Activated CD8-positive, alpha-beta memory T cell treated with anti-CD3 and anti-CD28 coated beads, Interleukin-2, amount 50 U/mL, for 24 hours (primary cell): Measurements from ENCODE around the gene FRS2.
A peak's percentile ranks its signal among the peaks of the same experiment; 100 is the strongest.
"Not testable (repeated sequence)": the region's sequence is repeated elsewhere in the genome, so short reads cannot be mapped to it uniquely, and the experiment has no call there.

Experiments used
- DNase-seq: peaks from one replicate; pipeline ENCODE4 v3.0.0-alpha.2; 2020; ENCODE audit errors: extremely low read depth

FRS2 gene

GRCh38 chr12:69470189-69471075 lies at the start of gene FRS2:
TSS of gene FRS2 (plus strand) at chr12:69470388. CDS start at chr12:69569031, 98,643 bp downstream.
- peak; percentile 66 for DNase-seq

- no peak for DNase-seq
These were observed 48.6 kb upstream of the FRS2 start for GRCh38 chr12:69421548-69421947.

GRCh38 chr12:69423037-69423905 lies 46.9 kb upstream of the FRS2 start:
- DNase-seq: no peak

GRCh38 chr12:69425417-69425816 lies 44.8 kb upstream of the FRS2 start:
- no peak for DNase-seq

- no peak for DNase-seq
These were observed 41.7 kb upstream of the FRS2 start for GRCh38 chr12:69428351-69429073.

- DNase-seq: no peak
These were observed 39.1 kb upstream of the FRS2 start for GRCh38 chr12:69430942-69431590.

- no peak for DNase-seq
These were observed 38.5 kb upstream of the FRS2 start for GRCh38 chr12:69431591-69432222.

- no peak for DNase-seq
These were observed 36.5 kb upstream of the FRS2 start for GRCh38 chr12:69433653-69434052.

GRCh38 chr12:69435644-69436043 lies 34.5 kb upstream of the FRS2 start:
- DNase-seq: no peak

- DNase-seq: no peak
These were observed 33.1 kb upstream of the FRS2 start for GRCh38 chr12:69437073-69437472.

GRCh38 chr12:69438539-69438938 lies 31.6 kb upstream of the FRS2 start:
- DNase-seq: no peak

GRCh38 chr12:69440016-69440415 lies 30.2 kb upstream of the FRS2 start:
- DNase-seq: no peak

- no peak for DNase-seq
These were observed 29.3 kb upstream of the FRS2 start for GRCh38 chr12:69440886-69441285.

GRCh38 chr12:69442894-69443293 lies 27.3 kb upstream of the FRS2 start:
- DNase-seq: no peak

GRCh38 chr12:69443916-69444315 lies 26.3 kb upstream of the FRS2 start:
- DNase-seq: no peak

- DNase-seq: no peak
These were observed 22.3 kb upstream of the FRS2 start for GRCh38 chr12:69447892-69448291.

- DNase-seq: not testable (repeated sequence)
These were observed 17.5 kb upstream of the FRS2 start for GRCh38 chr12:69452598-69453132.

GRCh38 chr12:69456239-69456638 lies 13.9 kb upstream of the FRS2 start:
- no peak for DNase-seq

GRCh38 chr12:69457433-69457832 lies 12.8 kb upstream of the FRS2 start:
- no peak for DNase-seq

GRCh38 chr12:69459477-69459876 lies 10.7 kb upstream of the FRS2 start:
- no peak for DNase-seq

GRCh38 chr12:69464428-69464827 lies 5.8 kb upstream of the FRS2 start:
- no peak for DNase-seq
